ENCODE data around the gene MMP17.
A peak's percentile ranks its signal among the peaks of the same experiment; 100 is the strongest.

The MMP17 gene

GRCh38 chr12:131896080-131896810, 68.1 kb downstream of the MMP17 start:
- peak; percentile 27 for DNase-seq

- DNase-seq: no peak
Measured at GRCh38 chr12:131896811-131897270, 68.6 kb downstream of the MMP17 start.

- DNase-seq: no peak
Measured at GRCh38 chr12:131897276-131897675, 69.1 kb downstream of the MMP17 start.

GRCh38 chr12:131897875-131898274, 69.7 kb downstream of the MMP17 start:
- no peak for DNase-seq

- no peak for DNase-seq
Measured at GRCh38 chr12:131900397-131900796, 72.2 kb downstream of the MMP17 start.
